Endothelial cell of umbilical vein (primary cell): ENCODE measurements around the gene ZNF831. TPM values are rescaled to one million over a fixed set of nuclear protein-coding genes. Genes with fewer than 3 reads are reported as not detected.

Experiments
- BruUV-seq: library from RNA; stranded (reverse); fragments of 400-500 nt; replicated peaks from 2 replicates; lab custom pipeline; 2021; lab: Mats Ljungman, UMichigan
- CTCF ChIA-PET: fragments of 300-600, 350-600 bp; sonication (Branson Sonifier 250); formaldehyde crosslinking; loops from one replicate; lab custom pipeline; 2021; ENCODE audit warnings: antibody characterized with exemption, inconsistent platforms; lab: Charles Lee
- POLR2A ChIA-PET: fragments of 300-600, 350-600 bp; sonication (Branson Sonifier 250); formaldehyde crosslinking; loops from one replicate; lab custom pipeline; 2021; ENCODE audit warnings: antibody characterized with exemption, inconsistent platforms; lab: Charles Lee
- DNase-seq: peaks from one replicate; pipeline ENCODE4 v3.0.0-alpha.2; 2011; ENCODE audit warnings: low read depth, low spot score
- FAIRE-seq: peaks from 2 replicates; lab custom pipeline; 2011; peaks lifted over from hg19 to GRCh38; lab: Jason Lieb, UNC
- H2AFZ ChIP-seq: 2 replicates; pipeline ENCODE4 v1.6.0; 2012; ENCODE audit warnings: low read depth, low read length, control low read depth, inconsistent platforms
- H3K27ac ChIP-seq: 2 replicates; pipeline ENCODE4 v1.5.1; 2011; ENCODE audit warnings: low read depth, mild to moderate bottlenecking, control low read depth, low read length, moderate library complexity; ENCODE audit not compliant: insufficient read depth
- H3K27me3 ChIP-seq, 2 experiments: 2 replicates each; pipeline versions ENCODE4 v1.6.0 to v1.6.1; 2011; ENCODE audit warnings: low read length in 2 of 2, mixed read lengths in 1 of 2; ENCODE audit not compliant: control insufficient read depth in 2 of 2, insufficient read depth in 2 of 2
- H3K36me3 ChIP-seq, 2 experiments: 2 replicates in 1 of 2; 3 replicates in 1 of 2; pipeline ENCODE4 v1.5.1; 2011; ENCODE audit warnings: low read length in 2 of 2, mild to moderate bottlenecking in 1 of 2, moderate library complexity in 1 of 2; ENCODE audit not compliant: control insufficient read depth in 2 of 2, insufficient read depth in 2 of 2; ENCODE audit errors: extremely low read depth in 1 of 2
- H3K4me1 ChIP-seq: 3 replicates; pipeline ENCODE4 v1.5.1; 2011; ENCODE audit warnings: mild to moderate bottlenecking, low read length; ENCODE audit not compliant: control insufficient read depth, insufficient read depth; ENCODE audit errors: extremely low read depth
- H3K4me2 ChIP-seq: 2 replicates; pipeline ENCODE4 v1.6.1; 2011; ENCODE audit warnings: low read length, control low read depth, mixed read lengths; ENCODE audit not compliant: insufficient read depth
- H3K4me3 ChIP-seq, 3 experiments: fragments of 200-600 bp in 1 of 3; sonication (generic), shearing (Covaris generic) in 1 of 3; replicated peaks in 1 of 3; 2 replicates each; pipeline ENCODE4 v1.5.1; 2011 to 2016; ENCODE audit warnings: control low read depth in 3 of 3, low read length in 3 of 3, mild to moderate bottlenecking in 2 of 3, inconsistent platforms in 1 of 3, low read depth in 1 of 3, moderate library complexity in 1 of 3; ENCODE audit not compliant: insufficient read depth in 1 of 3
- H3K79me2 ChIP-seq: 2 replicates; pipeline ENCODE4 v1.6.0; 2012; ENCODE audit warnings: low read length, inconsistent platforms; ENCODE audit not compliant: control insufficient read depth, insufficient read depth
- H3K9ac ChIP-seq: replicated peaks from 2 replicates; pipeline ENCODE3; 2011; ENCODE audit warnings: low read length, control low read depth; ENCODE audit not compliant: insufficient read depth; ENCODE audit errors: extremely low read depth
- H3K9me1 ChIP-seq: replicated peaks from 3 replicates; pipeline ENCODE4 v1.6.0; 2011; ENCODE audit warnings: mild to moderate bottlenecking, low read length; ENCODE audit not compliant: control insufficient read depth, insufficient read depth; ENCODE audit errors: extremely low read depth
- H3K9me3 ChIP-seq: replicated peaks from 2 replicates; pipeline ENCODE4 v1.5.1; 2012; ENCODE audit warnings: low read length, inconsistent platforms; ENCODE audit not compliant: control insufficient read depth, insufficient read depth
- H4K20me1 ChIP-seq: replicated peaks from 2 replicates; pipeline ENCODE3; 2011; ENCODE audit warnings: mild to moderate bottlenecking, low read length; ENCODE audit not compliant: control insufficient read depth, insufficient read depth; ENCODE audit errors: extremely low read depth
- EZH2 ChIP-seq: IDR thresholded peaks from 2 replicates; pipeline ENCODE4 v1.6.1; 2012; ENCODE audit warnings: borderline replicate concordance, low read depth, mild to moderate bottlenecking, moderate library complexity, low read length, inconsistent platforms; ENCODE audit not compliant: severe bottlenecking
- FOS ChIP-seq: IDR thresholded peaks from 2 replicates; pipeline ENCODE4 v1.6.1; 2011; ENCODE audit warnings: mild to moderate bottlenecking, low read length, moderate library complexity, borderline replicate concordance; ENCODE audit not compliant: insufficient read depth
- GATA2 ChIP-seq: IDR thresholded peaks from 2 replicates; pipeline ENCODE4 v1.7.0; 2011; ENCODE audit warnings: low read depth, mild to moderate bottlenecking, moderate library complexity, mixed read lengths, low read length; ENCODE audit not compliant: insufficient read length, insufficient read depth
- JUN ChIP-seq: IDR thresholded peaks from 2 replicates; pipeline ENCODE4 v1.6.1; 2011; ENCODE audit warnings: borderline replicate concordance, low read depth; ENCODE audit not compliant: insufficient read length, insufficient read depth
- MAX ChIP-seq: IDR thresholded peaks from 2 replicates; pipeline ENCODE4 v1.6.1; 2011; ENCODE audit not compliant: insufficient read depth, insufficient read length
- MYC ChIP-seq: IDR thresholded peaks from one replicate; pipeline ENCODE4 v1.6.1; 2011; ENCODE audit warnings: mild to moderate bottlenecking, low read depth, low read length
- POLR2A ChIP-seq: IDR thresholded peaks from 2 replicates; pipeline ENCODE4 v1.6.1; 2012; ENCODE audit warnings: low read depth, mild to moderate bottlenecking, control low read depth, low read length
- POLR2AphosphoS5 ChIP-seq: IDR thresholded peaks from 2 replicates; pipeline ENCODE4 v1.6.1; 2012; ENCODE audit warnings: low read depth, mild to moderate bottlenecking, control low read depth, low read length, moderate library complexity; ENCODE audit not compliant: insufficient read depth
- dilution Hi-C: fragments of 300-500 bp; cut with MboI; formaldehyde crosslinking; loops from one replicate; pipeline ENCODE4 v1.15.0; 2019; ENCODE audit warnings: low sequenced_read_pairs; ENCODE audit not compliant: extremely low pct_ligation_motif_present
- intact Hi-C: fragments of 100-400 bp; cut with micrococcal nuclease; formaldehyde crosslinking; loops from one replicate; pipeline ENCODE4 v1.10.0; 2022
- polyA plus RNA-seq, 4 experiments: library from polyadenylated mRNA; depleted of rRNA in 3 of 4; stranded (reverse) in 3 of 4; unstranded in 1 of 4; fragments of >200 nt; gene quantifications; 2 replicates each; pipeline versions ENCODE4 v1.2.1 to v1.2.3, GENCODE V29; 2011 to 2012; ENCODE audit warnings: missing spikeins in 1 of 4
- total RNA-seq: library from RNA; stranded (reverse); gene quantifications from 2 replicates; pipeline ENCODE4 v1.2.3, GENCODE V29; 2021
- TF ChIP-seq, protein P1 (sequence below), 2 donors: IDR thresholded peaks; 1 replicate in 1 of 2; 2 replicates in 1 of 2; pipeline ENCODE4 v1.5.1; 2011; ENCODE audit warnings: low read length in 2 of 2, mild to moderate bottlenecking in 2 of 2, moderate library complexity in 2 of 2, control low read depth in 1 of 2, inconsistent platforms in 1 of 2, low read depth in 1 of 2; ENCODE audit not compliant: insufficient read depth in 1 of 2; ENCODE audit errors: extremely low read depth in 1 of 2

ZNF831 gene
- total and polyA plus RNA-seq, 2 donors (not counting 3 experiments of a cell fraction or from before 2014, with no cell fraction given) = not detected

- no peak overlapping the region for H3K9ac ChIP-seq
- no TSS peak for BruUV-seq
- dilution Hi-C loops (no loop called here), intact Hi-C loops (no loop called here)
- DNase-seq = no peak
- no peak overlapping the region for H3K4me2 ChIP-seq
- H4K20me1 ChIP-seq = no peaks in the 10 kb centered on the region
- H3K9me3 ChIP-seq = no peaks in the 10 kb centered on the region
- ChIA-PET CTCF (interaction anchor here (1.1 kb wide), 1 partner anchor 13 kb away, joined by 5 read pairs; no protein-coding TSS in a partner anchor), POLR2A (no interaction called here)
- no peak for FAIRE-seq
- no peak overlapping the region for H3K27ac ChIP-seq
- H3K4me1 ChIP-seq = no peaks in the 10 kb centered on the region
- H3K79me2 ChIP-seq = no peaks in the 10 kb centered on the region
- H3K27me3 ChIP-seq = no peaks in the 10 kb centered on the region
- no peaks in the 10 kb centered on the region for H3K9me1 ChIP-seq
- TF ChIP-seq JUN (no peak), EZH2 (no peak), MAX (no peak), POLR2A (no peak)
- no peaks in the 10 kb centered on the region for H3K36me3 ChIP-seq
- no peak overlapping the region for H2AFZ ChIP-seq
- H3K4me3 ChIP-seq = no peak overlapping the region
Observed at GRCh38 chr20:59123011-59123677, 40.5 kb upstream of the ZNF831 start.

DNA sequence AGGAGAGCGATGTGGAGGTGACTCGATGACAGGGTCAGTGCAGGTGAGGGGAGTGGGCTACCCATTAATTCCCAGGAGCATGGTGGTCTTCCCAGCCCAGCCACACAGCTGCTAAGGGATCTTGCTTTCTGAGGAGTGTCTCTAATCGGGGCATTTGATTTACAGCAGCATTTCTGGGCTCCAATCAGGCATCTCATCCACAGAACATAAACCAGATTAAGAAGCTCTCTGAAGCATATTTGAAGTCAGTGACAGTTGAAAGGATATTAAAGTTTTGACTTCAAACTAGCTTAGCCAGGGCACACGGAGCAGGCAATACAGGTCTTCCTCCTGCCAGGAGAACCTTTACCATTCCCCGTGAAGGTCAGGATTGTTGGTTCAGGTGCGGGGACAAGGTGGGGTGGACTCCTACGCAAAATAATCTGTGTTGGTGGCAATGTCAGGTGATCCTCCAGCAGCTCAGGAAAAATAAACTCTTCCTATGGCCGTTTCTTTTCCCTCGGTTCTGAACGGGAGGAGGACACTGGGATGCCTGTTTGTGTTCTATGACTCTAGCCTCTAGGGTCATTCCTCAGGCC, 39.9 kb upstream of the ZNF831 start:
- Histone ChIP-seq H3K27ac (no peak overlapping the region), H3K9me3 (no peaks in the 10 kb centered on the region), H3K9me1 (no peaks in the 10 kb centered on the region), H3K4me1 (no peaks in the 10 kb centered on the region), H3K79me2 (no peaks in the 10 kb centered on the region), H3K9ac (no peak overlapping the region), H2AFZ (no peak overlapping the region), H3K27me3 (no peaks in the 10 kb centered on the region), H3K4me2 (no peak overlapping the region), H3K36me3 (no peaks in the 10 kb centered on the region), H3K4me3 (no peak overlapping the region), H4K20me1 (no peaks in the 10 kb centered on the region)
- dilution Hi-C loops (no loop called here), intact Hi-C loops (no loop called here)
- FAIRE-seq = no peak
- no peak for DNase-seq
- ChIA-PET POLR2A (no interaction called here), CTCF (no interaction called here)
- no TSS peak for BruUV-seq
- TF ChIP-seq, protein P1, sequence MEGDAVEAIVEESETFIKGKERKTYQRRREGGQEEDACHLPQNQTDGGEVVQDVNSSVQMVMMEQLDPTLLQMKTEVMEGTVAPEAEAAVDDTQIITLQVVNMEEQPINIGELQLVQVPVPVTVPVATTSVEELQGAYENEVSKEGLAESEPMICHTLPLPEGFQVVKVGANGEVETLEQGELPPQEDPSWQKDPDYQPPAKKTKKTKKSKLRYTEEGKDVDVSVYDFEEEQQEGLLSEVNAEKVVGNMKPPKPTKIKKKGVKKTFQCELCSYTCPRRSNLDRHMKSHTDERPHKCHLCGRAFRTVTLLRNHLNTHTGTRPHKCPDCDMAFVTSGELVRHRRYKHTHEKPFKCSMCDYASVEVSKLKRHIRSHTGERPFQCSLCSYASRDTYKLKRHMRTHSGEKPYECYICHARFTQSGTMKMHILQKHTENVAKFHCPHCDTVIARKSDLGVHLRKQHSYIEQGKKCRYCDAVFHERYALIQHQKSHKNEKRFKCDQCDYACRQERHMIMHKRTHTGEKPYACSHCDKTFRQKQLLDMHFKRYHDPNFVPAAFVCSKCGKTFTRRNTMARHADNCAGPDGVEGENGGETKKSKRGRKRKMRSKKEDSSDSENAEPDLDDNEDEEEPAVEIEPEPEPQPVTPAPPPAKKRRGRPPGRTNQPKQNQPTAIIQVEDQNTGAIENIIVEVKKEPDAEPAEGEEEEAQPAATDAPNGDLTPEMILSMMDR (IDR thresholded peaks at IDR 0.05; ENCODE audit: extremely low read depth in 1 of 2, insufficient read depth in 1 of 2, low read depth in 1 of 2, low read length in 2 of 2) = no peak
- TF ChIP-seq MYC = no peak
- TF ChIP-seq FOS = no peak
- TF ChIP-seq POLR2AphosphoS5 = no peak
- TF ChIP-seq MAX = no peak
- no peak for TF ChIP-seq POLR2A
- no peak for TF ChIP-seq EZH2
- TF ChIP-seq GATA2 = no peak
- no peak for TF ChIP-seq JUN
